HepG2 (cell line): ENCODE data around the gene STARD6. TPM values are rescaled to one million over a fixed set of nuclear protein-coding genes. Genes with fewer than 3 reads are reported as not detected.

Source experiments
- ATAC-seq: fragments of 200-7000 bp; cut with Tn5 transposase; 3 replicates; pipeline ENCODE4 v1.9.1; 2020; ENCODE audit warnings: mild to moderate bottlenecking, moderate library complexity
- BruUV-seq: library from RNA; stranded (reverse); fragments of 400-500 nt; replicated peaks from 2 replicates; lab custom pipeline; 2021; lab: Mats Ljungman, UMichigan
- CTCF ChIA-PET: fragments of 300-600 bp; formaldehyde crosslinking; extraction: SDS; loops from one replicate; lab custom pipeline; 2021; ENCODE audit warnings: low total read pairs, inconsistent platforms, low intra/inter-chr PET ratio; lab: Yijun Ruan, JAX
- POLR2A ChIA-PET: fragments of 350-600 bp; sonication (Branson Sonifier 250); formaldehyde crosslinking; loops from one replicate; lab custom pipeline; 2020; ENCODE audit warnings: antibody characterized with exemption, inconsistent platforms; lab: Yijun Ruan, JAX
- DNase-seq: peaks from one replicate; pipeline ENCODE4 v3.0.0-alpha.2; 2015; ENCODE audit warnings: low spot score
- FAIRE-seq: peaks from 3 replicates; lab custom pipeline; 2011; peaks lifted over from hg19 to GRCh38; lab: Jason Lieb, UNC
- H2AFZ ChIP-seq: one replicate; pipeline ENCODE4 v1.6.1; 2011; ENCODE audit warnings: low read length, inconsistent platforms
- H3K27ac ChIP-seq: fragments of 300-600 bp; 3 replicates; pipeline ENCODE4 v1.8.0; 2011; ENCODE audit warnings: mixed run types, mild to moderate bottlenecking, mixed read lengths, low read length, inconsistent platforms; ENCODE audit not compliant: insufficient read depth; ENCODE audit errors: extremely low read length
- H3K27me3 ChIP-seq, 2 experiments: fragments of 200-600 bp in 1 of 2; 2 replicates in 1 of 2; 3 replicates in 1 of 2; pipeline versions ENCODE4 v1.6.0 to v1.8.0; 2011; ENCODE audit warnings: low read length in 2 of 2, mild to moderate bottlenecking in 2 of 2, moderate library complexity in 2 of 2, inconsistent platforms in 1 of 2; ENCODE audit not compliant: insufficient read depth in 2 of 2, control insufficient read depth in 1 of 2
- H3K36me3 ChIP-seq, 2 experiments: fragments of 200-600 bp in 1 of 2; replicated peaks in 1 of 2; 2 replicates in 1 of 2; 3 replicates in 1 of 2; pipeline versions ENCODE4 v1.5.1 to v1.8.0; 2011; ENCODE audit warnings: low read length in 2 of 2, inconsistent platforms in 1 of 2; ENCODE audit not compliant: insufficient read depth in 2 of 2, control insufficient read depth in 1 of 2
- H3K4me1 ChIP-seq: 2 replicates; pipeline ENCODE4 v1.5.1; 2012; ENCODE audit warnings: low read length, inconsistent platforms; ENCODE audit not compliant: insufficient read depth
- H3K4me2 ChIP-seq: 2 replicates; pipeline ENCODE4 v1.6.0; 2011; ENCODE audit warnings: low read depth, low read length, inconsistent platforms
- H3K4me3 ChIP-seq, 3 experiments: fragments of 200-600 bp in 1 of 3; sonication (generic), shearing (Covaris generic) in 1 of 3; replicated peaks in 1 of 3; 2 replicates each; pipeline ENCODE4 v1.5.1; 2011 to 2016; ENCODE audit warnings: low read length in 3 of 3, inconsistent platforms in 2 of 3, low read depth in 2 of 3, mild to moderate bottlenecking in 2 of 3, control low read depth in 1 of 3, mixed read lengths in 1 of 3; ENCODE audit not compliant: insufficient read depth in 1 of 3
- H3K79me2 ChIP-seq: one replicate; pipeline ENCODE4 v1.6.1; 2011; ENCODE audit warnings: low read length, inconsistent platforms; ENCODE audit not compliant: insufficient read depth
- H3K9ac ChIP-seq: 2 replicates; pipeline ENCODE4 v1.6.0; 2011; ENCODE audit warnings: mild to moderate bottlenecking, low read depth, low read length, inconsistent platforms; ENCODE audit not compliant: insufficient read depth
- H3K9me3 ChIP-seq: 2 replicates; pipeline ENCODE4 v1.5.1; 2012; ENCODE audit warnings: mild to moderate bottlenecking, low read length
- H4K20me1 ChIP-seq: 2 replicates; pipeline ENCODE4 v1.6.0; 2011; ENCODE audit warnings: inconsistent platforms, mild to moderate bottlenecking, low read length, moderate library complexity; ENCODE audit not compliant: insufficient read depth
- GMEB2 ChIP-seq: IDR thresholded peaks from 2 replicates; pipeline ENCODE4 v1.6.1; 2016; ENCODE audit warnings: missing biosample characterization, missing genetic modification reagents, low read depth
- HNRNPLL ChIP-seq: fragments of 200-400 bp; formaldehyde crosslinking; IDR thresholded peaks from 2 replicates; pipeline ENCODE4 v1.6.1; 2017; ENCODE audit warnings: mild to moderate bottlenecking, low read depth, low read length; ENCODE audit not compliant: poor library complexity, severe bottlenecking
- MLX ChIP-seq: IDR thresholded peaks from 2 replicates; pipeline ENCODE4 v1.6.1; 2016
- NR2F1 ChIP-seq, 2 experiments: fragments of 450-650 bp in 1 of 2; formaldehyde crosslinking in 1 of 2; IDR thresholded peaks; 2 replicates each; pipeline versions ENCODE4 v1.5.0 to v1.6.1; 2016 to 2020; ENCODE audit warnings: mild to moderate bottlenecking in 1 of 2, missing compliant biosample characterization in 1 of 2, missing genetic modification reagents in 1 of 2, moderate library complexity in 1 of 2
- RERE ChIP-seq: IDR thresholded peaks from 2 replicates; pipeline ENCODE4 v1.6.1; 2016; ENCODE audit warnings: low read depth, missing genetic modification reagents, missing compliant biosample characterization
- ZBTB26 ChIP-seq: IDR thresholded peaks from 2 replicates; pipeline ENCODE4 v1.6.1; 2016; ENCODE audit warnings: missing compliant biosample characterization, missing genetic modification reagents, borderline replicate concordance
- ZNF501 ChIP-seq: sonication (generic); formaldehyde crosslinking; IDR thresholded peaks from 2 replicates; pipeline ENCODE4 v1.5.1; 2020; ENCODE audit warnings: mild to moderate bottlenecking, moderate library complexity, missing genetic modification reagents
- ZNF563 ChIP-seq: sonication (generic); formaldehyde crosslinking; IDR thresholded peaks from 2 replicates; pipeline ENCODE4 v1.8.0; 2022; ENCODE audit warnings: mild to moderate bottlenecking, moderate library complexity, missing genetic modification reagents
- WGBS: methylation state at CpG from one replicate; pipeline ENCODE4 v1.1.6; 2017; ENCODE audit warnings: low lambda C conversion rate; 5-methylcytosine and 5-hydroxymethylcytosine counted together
- in situ Hi-C: cut with HindIII; loops from 2 replicates; pipeline ENCODE4 v1.10.0; 2017; ENCODE audit warnings: low pct_unique_long_range_greater_than_20kb; ENCODE audit not compliant: extremely low pct_ligation_motif_present
- intact Hi-C: fragments of 100-400 bp; cut with micrococcal nuclease; formaldehyde crosslinking; loops from one replicate; pipeline ENCODE4 v1.10.0; 2022; ENCODE audit not compliant: unreplicated experiment
- polyA plus RNA-seq, 8 experiments: library from polyadenylated mRNA; depleted of rRNA in 3 of 8; stranded (reverse) in 7 of 8; unstranded in 1 of 8; fragments of >200 nt; fragmentation: Illumina TruSeq in 4 of 8; extraction: Trizol in 4 of 8; gene quantifications; 2 replicates each; pipeline versions ENCODE4 v1.2.1 to v1.2.3, GENCODE V29; 2011 to 2016; ENCODE audit warnings: low read depth in 4 of 8, missing spikeins in 1 of 8, mixed read lengths in 1 of 8; ENCODE audit not compliant: insufficient read depth in 1 of 8
- total RNA-seq, 5 experiments: library from RNA; depleted of rRNA; stranded (reverse); fragments of >200 nt; fragmentation: Illumina TruSeq; extraction: Trizol; gene quantifications; 2 replicates each; pipeline ENCODE4 v1.2.3, GENCODE V29; 2016; ENCODE audit warnings: low read depth in 1 of 5

STARD6 gene
- total and polyA plus RNA-seq, 2 of the 13 experiments (the other 11 are each of a cell fraction or from before 2014, with no cell fraction given), result not detected

GRCh38 chr18:54382733-54383252, 25.1 kb upstream of the STARD6 start:
- H3K4me1 ChIP-seq, result peaks cover 15% of the 10 kb centered on the region
- H3K27me3 ChIP-seq, result no peaks in the 10 kb centered on the region
- H3K9me3 ChIP-seq, result no peaks in the 10 kb centered on the region
- ChIA-PET POLR2A (no interaction called here), CTCF (no interaction called here)
- FAIRE-seq (no peak), DNase-seq (no peak), ATAC-seq (no peak)
- no peak overlapping the region for H3K4me3 ChIP-seq
- no peak overlapping the region for H2AFZ ChIP-seq
- no peaks in the 10 kb centered on the region for H4K20me1 ChIP-seq
- no peak overlapping the region for H3K27ac ChIP-seq
- no peak overlapping the region for H3K9ac ChIP-seq
- H3K36me3 ChIP-seq, result no peaks in the 10 kb centered on the region
- intact Hi-C loops (loop anchor here (10.0 kb wide), 1 partner anchor 572 kb away; the partner anchor contains the start of gene CCDC68), in situ Hi-C loops (no loop called here)
- WGBS, result 91% methylated on average over 8 of the region's 8 CpGs
- TF ChIP-seq ZBTB26 (CRISPR knock-in tag), result no peak
- no peak for TF ChIP-seq NR2F1 (CRISPR knock-in tag; IDR thresholded peaks at IDR 0.05)
- no peak for TF ChIP-seq RERE
- no peak for TF ChIP-seq ZNF501 (CRISPR knock-in tag)
- TF ChIP-seq GMEB2, result no peak
- no peak for TF ChIP-seq ZNF563
- no peak for TF ChIP-seq MLX
- TF ChIP-seq HNRNPLL, result no peak
- no peaks in the 10 kb centered on the region for H3K79me2 ChIP-seq
- no TSS peak for BruUV-seq
- no peak overlapping the region for H3K4me2 ChIP-seq
